Right lung (tissue), 5 donors: ENCODE measurements around the gene AMBRA1. TPM values are rescaled to one million over a fixed set of nuclear protein-coding genes. Genes with fewer than 3 reads are reported as not detected.

Experiments
- DNase-seq, 2 donors: peaks; one replicate each; pipeline ENCODE4 v3.0.0-alpha.2; 2013
- polyA plus RNA-seq, 5 donors: library from polyadenylated mRNA; unstranded; fragments of 120-200 nt; gene quantifications; one replicate each; pipeline versions ENCODE4 v1.2.1 to v1.2.3, GENCODE V29; 2013; ENCODE audit warnings: inconsistent platforms in 1 of 5, low replicate concordance in 1 of 5; ENCODE audit not compliant: insufficient read length in 5 of 5, insufficient read depth in 1 of 5

The AMBRA1 gene
- polyA plus RNA-seq, 5 donors, result 18.6 to 24.3 (median 20.7) TPM

DNA sequence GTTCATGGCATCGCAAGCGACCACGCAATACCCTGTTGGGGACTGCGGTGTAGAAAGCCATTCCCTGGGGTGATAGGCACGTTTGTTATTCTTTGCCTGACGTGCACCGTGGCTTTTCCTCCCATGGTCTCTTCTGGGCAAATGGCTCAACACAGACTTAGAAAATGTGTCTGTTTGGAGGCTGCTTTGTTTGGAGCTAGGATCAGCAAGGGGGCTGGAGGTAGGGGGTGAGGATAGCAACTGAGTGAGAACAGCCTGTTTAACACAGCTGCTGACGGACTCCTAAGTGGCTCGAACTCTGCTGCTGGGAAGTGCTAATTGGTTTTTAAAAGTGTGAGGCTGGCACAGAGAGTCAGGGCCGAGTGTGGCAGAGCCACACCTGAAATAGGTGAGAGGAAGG is 186.2 kb downstream of the AMBRA1 start:
- DNase-seq, result no peak

DNA sequence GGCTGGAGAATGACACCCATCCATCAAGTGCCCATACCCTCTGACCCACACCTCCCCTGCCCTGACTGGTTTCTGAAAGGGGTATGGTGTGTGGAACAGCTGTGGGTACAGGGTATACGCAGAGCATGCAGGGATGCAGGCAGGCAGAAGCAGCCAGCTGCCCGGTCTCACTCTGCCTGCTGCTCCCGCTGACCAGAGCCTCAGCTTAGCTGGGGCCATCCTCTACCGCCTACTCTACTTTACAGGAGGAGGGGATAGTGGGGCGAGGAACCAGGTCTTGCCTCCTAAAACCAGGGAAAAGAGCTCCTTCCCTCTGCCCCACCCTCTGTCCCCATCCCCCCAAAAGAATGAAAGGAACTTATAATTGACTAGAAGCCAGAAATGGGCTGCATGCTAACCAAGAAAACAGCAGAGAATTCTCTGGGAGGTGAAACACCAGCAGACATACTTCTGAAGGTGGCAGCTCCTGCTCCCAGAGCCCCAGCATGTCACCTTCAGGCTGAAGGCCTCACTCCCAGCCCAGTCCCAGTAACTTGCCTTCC is 189.3 kb downstream of the AMBRA1 start:
- DNase-seq, result no peak

- DNase-seq, result no peak
These were observed 190.6 kb downstream of the AMBRA1 start for GRCh38 chr11:46402957-46403902.

GRCh38 chr11:46397526-46397925 is 196.3 kb downstream of the AMBRA1 start:
- DNase-seq, result no peak

- no peak for DNase-seq
These were observed 200.1 kb downstream of the AMBRA1 start for GRCh38 chr11:46393759-46394158.

- no peak for DNase-seq
These were observed 200.6 kb downstream of the AMBRA1 start for GRCh38 chr11:46393231-46393616.

GRCh38 chr11:46392421-46393230 is 201.2 kb downstream of the AMBRA1 start:
- DNase-seq, result peak; percentile 82 to 83

GRCh38 chr11:46391578-46392420 is 202.0 kb downstream of the AMBRA1 start, which contains the start of gene CHRM4:
CHRM4 (minus strand) TSS chr11:46391776; CDS start chr11:46386557, 5,219 bp downstream.
- DNase-seq, result no peak

DNA sequence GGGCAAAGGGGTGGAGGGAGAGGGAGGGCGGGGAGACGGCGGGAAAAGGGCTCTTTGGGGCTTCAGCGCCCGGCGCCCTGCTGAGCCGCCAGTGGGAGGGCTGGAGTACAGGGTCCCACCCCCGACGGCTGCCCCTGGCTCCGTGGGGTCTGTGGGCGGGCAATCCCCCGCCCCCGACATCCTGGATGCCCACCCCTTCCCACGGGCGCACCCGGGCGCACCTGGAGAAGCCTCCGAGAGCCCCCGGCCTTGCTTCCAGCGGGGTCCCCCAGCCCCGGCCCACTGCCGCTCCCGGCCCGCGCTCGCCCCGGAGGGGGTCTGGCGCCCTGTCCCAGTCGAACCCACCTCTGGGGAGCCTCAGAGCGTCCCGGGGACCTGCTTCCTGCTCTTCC is 202.6 kb downstream of the AMBRA1 start:
- DNase-seq, result no peak

GRCh38 chr11:46390331-46391171 is 203.3 kb downstream of the AMBRA1 start:
- DNase-seq, result no peak

GRCh38 chr11:46389450-46390330 is 204.1 kb downstream of the AMBRA1 start:
- DNase-seq, result peak in 1 of 2 donors; percentile 56

DNA sequence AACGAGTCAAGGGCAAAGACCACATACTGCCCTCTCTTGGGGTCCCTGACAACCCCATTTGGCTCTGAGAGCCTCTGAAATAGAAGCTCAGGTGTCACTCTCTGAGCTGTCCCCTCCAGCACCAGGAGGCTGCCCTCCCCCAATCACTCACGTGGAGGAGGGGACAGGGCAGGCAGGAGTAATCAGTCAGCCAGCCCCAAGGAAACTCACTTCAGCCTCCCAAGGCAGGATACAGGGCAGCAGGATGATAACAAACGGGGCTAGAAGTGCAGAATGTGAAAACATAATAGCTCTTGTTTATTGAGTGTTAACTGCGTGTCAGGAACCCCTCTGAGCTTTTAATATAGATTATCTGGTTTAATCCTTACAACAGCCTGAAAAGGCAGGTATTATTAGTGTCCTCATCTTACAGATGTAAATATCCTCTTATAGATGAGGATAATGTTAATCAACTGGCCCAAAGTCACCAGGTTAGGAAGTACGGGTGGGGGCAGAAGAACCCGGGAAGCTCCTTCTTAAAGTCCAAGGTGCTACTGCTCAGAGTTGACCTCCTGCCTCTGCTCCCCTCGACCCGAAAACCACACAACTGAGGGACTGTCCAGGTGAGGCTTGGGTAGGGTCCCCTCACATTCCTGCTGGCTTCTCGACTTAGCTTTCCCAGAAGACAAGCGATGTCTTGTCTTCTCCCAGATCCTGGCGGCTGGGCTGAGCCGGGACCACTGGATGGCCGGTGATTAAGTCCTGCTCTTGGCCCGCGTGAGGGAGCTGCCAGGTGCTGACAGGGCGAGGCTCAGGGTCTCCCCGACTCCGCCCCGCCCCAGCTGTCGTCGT is 205.0 kb downstream of the AMBRA1 start:
- no peak for DNase-seq

GRCh38 chr11:46387919-46388618 is 205.8 kb downstream of the AMBRA1 start:
- no peak for DNase-seq

DNA sequence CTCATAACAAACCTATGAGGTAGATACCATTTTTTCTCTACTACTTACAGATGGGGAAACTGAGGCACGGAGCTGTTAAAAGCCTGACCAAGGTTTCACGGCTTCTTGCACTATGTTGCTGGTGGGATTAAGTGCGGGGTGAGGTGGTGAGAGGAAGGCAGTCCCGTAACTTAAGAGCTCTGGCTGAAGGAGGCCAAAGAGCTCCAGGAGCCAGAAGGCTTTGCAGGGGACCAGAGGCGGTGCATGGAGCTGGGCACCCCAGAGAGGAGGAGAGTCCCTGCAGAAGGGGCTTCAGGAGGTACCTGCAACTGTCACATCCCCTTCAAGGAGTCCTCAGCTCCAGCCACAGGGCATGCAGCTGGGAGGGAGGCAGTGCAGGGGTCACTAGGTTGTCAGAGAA is 206.4 kb downstream of the AMBRA1 start:
- no peak for DNase-seq

DNA sequence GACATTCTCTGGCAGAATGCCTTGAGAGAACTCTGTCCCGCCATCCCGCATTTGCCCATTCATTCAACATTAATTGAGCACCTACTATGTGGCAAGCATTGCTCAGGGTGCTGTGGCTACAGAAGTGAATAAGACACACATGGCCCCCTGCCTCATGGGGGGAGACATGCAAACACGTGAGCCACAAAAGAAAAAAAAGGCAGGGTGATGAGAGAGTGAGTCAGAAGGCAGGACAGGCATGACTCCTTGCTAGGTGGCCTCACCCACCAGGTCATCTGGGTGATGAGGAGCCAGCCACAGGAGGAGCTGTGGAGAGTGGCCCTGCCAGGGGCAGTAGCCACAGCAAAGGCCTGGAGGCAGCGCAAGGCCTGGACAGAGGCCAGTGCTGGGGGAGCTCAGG is 207.1 kb downstream of the AMBRA1 start:
- DNase-seq, result no peak

GRCh38 chr11:46386005-46386578 is 207.7 kb downstream of the AMBRA1 start:
- DNase-seq, result no peak
